ENCODE results near the gene AGMO. TPM values are rescaled to one million over a fixed set of nuclear protein-coding genes. Genes with fewer than 3 reads are reported as not detected.

Gene AGMO
- total RNA-seq, 2 donors from 2014 or later, result not detected

- H3K27me3 Mint-ChIP-seq (ENCODE audit: low read depth), result no peaks in the 10 kb centered on the region
- no peak overlapping the region for H3K4me3 Mint-ChIP-seq
- ATAC-seq (replicated peaks in 1 of 2), result no peak
- no peaks in the 10 kb centered on the region for H3K4me1 Mint-ChIP-seq (ENCODE audit: low read depth)
- peaks cover 2 to 4% of the 10 kb centered on the region in 2 donors for H3K9me3 Mint-ChIP-seq
- H3K36me3 Mint-ChIP-seq (ENCODE audit: insufficient read depth in 2 of 2), result no peaks in the 10 kb centered on the region
- no peak for DNase-seq
- H3K27ac Mint-ChIP-seq, result no peak overlapping the region
Observed at GRCh38 chr7:15389073-15389472, 172.7 kb downstream of the AGMO start.

- ATAC-seq (replicated peaks in 1 of 2) (no peak), DNase-seq (no peak)
- Mint-ChIP-seq H3K4me1 (ENCODE audit: low read depth) (no peaks in the 10 kb centered on the region), H3K27ac (no peak overlapping the region), H3K9me3 (peaks cover 5 to 7% of the 10 kb centered on the region in 2 donors), H3K4me3 (no peak overlapping the region), H3K27me3 (ENCODE audit: low read depth) (no peaks in the 10 kb centered on the region), H3K36me3 (ENCODE audit: insufficient read depth in 2 of 2) (no peaks in the 10 kb centered on the region)
Observed at GRCh38 chr7:15378494-15379145, 183.2 kb downstream of the AGMO start.

- ATAC-seq (replicated peaks in 1 of 2), result no peak
- DNase-seq, result no peak
- Mint-ChIP-seq H3K4me1 (ENCODE audit: low read depth) (no peaks in the 10 kb centered on the region), H3K36me3 (ENCODE audit: insufficient read depth in 2 of 2) (no peaks in the 10 kb centered on the region), H3K4me3 (no peak overlapping the region), H3K9me3 (peaks cover 5 to 7% of the 10 kb centered on the region in 2 donors), H3K27ac (no peak overlapping the region), H3K27me3 (ENCODE audit: low read depth) (no peaks in the 10 kb centered on the region)
Observed at GRCh38 chr7:15376600-15376999, 185.2 kb downstream of the AGMO start.

GRCh38 chr7:15370441-15370840, 191.4 kb downstream of the AGMO start:
- H3K4me1 Mint-ChIP-seq (ENCODE audit: low read depth), result no peaks in the 10 kb centered on the region
- no peaks in the 10 kb centered on the region for H3K27me3 Mint-ChIP-seq (ENCODE audit: low read depth)
- peaks cover 3 to 9% of the 10 kb centered on the region in 2 donors for H3K9me3 Mint-ChIP-seq
- no peak for ATAC-seq (replicated peaks in 1 of 2)
- H3K4me3 Mint-ChIP-seq, result no peak overlapping the region
- H3K27ac Mint-ChIP-seq, result no peak overlapping the region
- no peak for DNase-seq
- H3K36me3 Mint-ChIP-seq (ENCODE audit: insufficient read depth in 2 of 2), result no peaks in the 10 kb centered on the region

GRCh38 chr7:15368653-15369052, 193.2 kb downstream of the AGMO start:
- Mint-ChIP-seq H3K4me1 (ENCODE audit: low read depth) (no peaks in the 10 kb centered on the region), H3K36me3 (ENCODE audit: insufficient read depth in 2 of 2) (no peaks in the 10 kb centered on the region), H3K4me3 (no peak overlapping the region), H3K27me3 (ENCODE audit: low read depth) (no peaks in the 10 kb centered on the region), H3K9me3 (peaks cover 3 to 9% of the 10 kb centered on the region in 2 donors), H3K27ac (no peak overlapping the region)
- ATAC-seq (replicated peaks in 1 of 2) (no peak), DNase-seq (no peak)

- H3K27ac Mint-ChIP-seq, result no peak overlapping the region
- no peak for ATAC-seq (replicated peaks in 1 of 2)
- H3K36me3 Mint-ChIP-seq (ENCODE audit: insufficient read depth in 2 of 2), result no peaks in the 10 kb centered on the region
- H3K9me3 Mint-ChIP-seq, result peaks cover 3 to 9% of the 10 kb centered on the region in 2 donors
- H3K4me3 Mint-ChIP-seq, result no peak overlapping the region
- no peaks in the 10 kb centered on the region for H3K27me3 Mint-ChIP-seq (ENCODE audit: low read depth)
- no peaks in the 10 kb centered on the region for H3K4me1 Mint-ChIP-seq (ENCODE audit: low read depth)
- DNase-seq, result no peak
Observed at GRCh38 chr7:15367897-15368296, 193.9 kb downstream of the AGMO start.

GRCh38 chr7:15358112-15358511, 203.7 kb downstream of the AGMO start:
- no peaks in the 10 kb centered on the region for H3K27me3 Mint-ChIP-seq (ENCODE audit: low read depth)
- H3K4me1 Mint-ChIP-seq (ENCODE audit: low read depth), result no peaks in the 10 kb centered on the region
- DNase-seq, result no peak
- no peak for ATAC-seq (replicated peaks in 1 of 2)
- H3K9me3 Mint-ChIP-seq, result peaks cover 0 to 2% of the 10 kb centered on the region in 2 donors
- H3K36me3 Mint-ChIP-seq (ENCODE audit: insufficient read depth in 2 of 2), result no peaks in the 10 kb centered on the region
- H3K4me3 Mint-ChIP-seq, result no peak overlapping the region
- H3K27ac Mint-ChIP-seq, result no peak overlapping the region

- H3K9me3 Mint-ChIP-seq, result peaks cover 2 to 7% of the 10 kb centered on the region in 2 donors
- no peak overlapping the region for H3K4me3 Mint-ChIP-seq
- no peaks in the 10 kb centered on the region for H3K27me3 Mint-ChIP-seq (ENCODE audit: low read depth)
- no peaks in the 10 kb centered on the region for H3K36me3 Mint-ChIP-seq (ENCODE audit: insufficient read depth in 2 of 2)
- no peak overlapping the region for H3K27ac Mint-ChIP-seq
- no peak for DNase-seq
- ATAC-seq (replicated peaks in 1 of 2), result no peak
- H3K4me1 Mint-ChIP-seq (ENCODE audit: low read depth), result no peaks in the 10 kb centered on the region
Observed at GRCh38 chr7:15352421-15353206, 209.2 kb downstream of the AGMO start.

GRCh38 chr7:15345216-15345615, 216.6 kb downstream of the AGMO start:
- DNase-seq (no peak), ATAC-seq (replicated peaks in 1 of 2) (no peak)
- H3K9me3 Mint-ChIP-seq, result peaks cover 3 to 4% of the 10 kb centered on the region in 2 donors
- H3K27ac Mint-ChIP-seq, result no peak overlapping the region
- no peaks in the 10 kb centered on the region for H3K4me1 Mint-ChIP-seq (ENCODE audit: low read depth)
- no peaks in the 10 kb centered on the region for H3K27me3 Mint-ChIP-seq (ENCODE audit: low read depth)
- H3K4me3 Mint-ChIP-seq, result no peak overlapping the region
- H3K36me3 Mint-ChIP-seq (ENCODE audit: insufficient read depth in 2 of 2), result no peaks in the 10 kb centered on the region

- Mint-ChIP-seq H3K9me3 (peaks cover 2 to 6% of the 10 kb centered on the region in 2 donors), H3K27ac (no peak overlapping the region), H3K4me1 (ENCODE audit: low read depth) (no peaks in the 10 kb centered on the region), H3K4me3 (no peak overlapping the region), H3K27me3 (ENCODE audit: low read depth) (no peaks in the 10 kb centered on the region), H3K36me3 (ENCODE audit: insufficient read depth in 2 of 2) (no peaks in the 10 kb centered on the region)
- DNase-seq (no peak), ATAC-seq (replicated peaks in 1 of 2) (no peak)
Observed at GRCh38 chr7:15341817-15342216, 220.0 kb downstream of the AGMO start.

GRCh38 chr7:15336146-15336545, 225.7 kb downstream of the AGMO start:
- H3K27ac Mint-ChIP-seq, result no peak overlapping the region
- H3K36me3 Mint-ChIP-seq (ENCODE audit: insufficient read depth in 2 of 2), result no peaks in the 10 kb centered on the region
- H3K4me3 Mint-ChIP-seq, result no peak overlapping the region
- no peaks in the 10 kb centered on the region for H3K4me1 Mint-ChIP-seq (ENCODE audit: low read depth)
- H3K27me3 Mint-ChIP-seq (ENCODE audit: low read depth), result no peaks in the 10 kb centered on the region
- H3K9me3 Mint-ChIP-seq, result peaks cover 1 to 2% of the 10 kb centered on the region in 2 donors
- DNase-seq (no peak), ATAC-seq (replicated peaks in 1 of 2) (no peak)

GRCh38 chr7:15335390-15335789, 226.4 kb downstream of the AGMO start:
- H3K4me3 Mint-ChIP-seq, result no peak overlapping the region
- no peaks in the 10 kb centered on the region for H3K36me3 Mint-ChIP-seq (ENCODE audit: insufficient read depth in 2 of 2)
- no peak for ATAC-seq (replicated peaks in 1 of 2)
- DNase-seq, result no peak
- no peak overlapping the region for H3K27ac Mint-ChIP-seq
- no peaks in the 10 kb centered on the region for H3K4me1 Mint-ChIP-seq (ENCODE audit: low read depth)
- H3K27me3 Mint-ChIP-seq (ENCODE audit: low read depth), result no peaks in the 10 kb centered on the region
- peaks cover 1 to 2% of the 10 kb centered on the region in 2 donors for H3K9me3 Mint-ChIP-seq

- Mint-ChIP-seq H3K4me1 (ENCODE audit: low read depth) (no peaks in the 10 kb centered on the region), H3K9me3 (peaks cover 1 to 2% of the 10 kb centered on the region in 2 donors), H3K36me3 (ENCODE audit: insufficient read depth in 2 of 2) (no peaks in the 10 kb centered on the region), H3K27ac (no peak overlapping the region), H3K27me3 (ENCODE audit: low read depth) (no peaks in the 10 kb centered on the region), H3K4me3 (no peak overlapping the region)
- ATAC-seq (replicated peaks in 1 of 2), result no peak
- DNase-seq, result no peak
Observed at GRCh38 chr7:15334536-15335263, 227.1 kb downstream of the AGMO start.

Data from activated T-cell treated with anti-CD3 and anti-CD28 coated beads, Interleukin-2, amount 50 U/mL, for 72 hours (primary cell).